LNCAP (cell line): ENCODE results near the gene PTPN5.

Experiments
- TF ChIP-seq, protein P1 (sequence below): fragments of 450-650 bp; IDR thresholded peaks from 2 replicates; pipeline ENCODE4 v1.5.1; 2017; ENCODE audit warnings: mild to moderate bottlenecking

The PTPN5 gene

DNA sequence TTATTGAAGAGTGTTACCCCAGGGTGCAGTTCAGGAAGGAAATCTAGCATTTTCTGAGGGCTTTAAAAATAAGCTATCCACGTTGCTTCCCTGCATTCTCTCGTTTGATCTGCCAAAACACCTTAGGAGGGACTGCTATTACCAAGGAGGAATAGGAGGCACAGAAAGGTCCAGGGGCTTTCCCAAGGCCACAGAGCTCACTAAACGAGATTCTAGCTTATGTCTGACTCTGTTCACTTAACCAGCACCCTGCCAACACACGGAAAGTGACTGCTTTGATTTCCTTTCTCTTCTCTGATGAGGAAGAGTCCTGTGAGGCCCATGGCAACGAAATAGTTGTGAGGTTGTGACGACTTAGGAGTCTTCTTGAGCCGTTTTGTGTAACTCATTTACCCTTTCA, 3.4 kb upstream of the PTPN5 start:
- TF ChIP-seq, protein P1, sequence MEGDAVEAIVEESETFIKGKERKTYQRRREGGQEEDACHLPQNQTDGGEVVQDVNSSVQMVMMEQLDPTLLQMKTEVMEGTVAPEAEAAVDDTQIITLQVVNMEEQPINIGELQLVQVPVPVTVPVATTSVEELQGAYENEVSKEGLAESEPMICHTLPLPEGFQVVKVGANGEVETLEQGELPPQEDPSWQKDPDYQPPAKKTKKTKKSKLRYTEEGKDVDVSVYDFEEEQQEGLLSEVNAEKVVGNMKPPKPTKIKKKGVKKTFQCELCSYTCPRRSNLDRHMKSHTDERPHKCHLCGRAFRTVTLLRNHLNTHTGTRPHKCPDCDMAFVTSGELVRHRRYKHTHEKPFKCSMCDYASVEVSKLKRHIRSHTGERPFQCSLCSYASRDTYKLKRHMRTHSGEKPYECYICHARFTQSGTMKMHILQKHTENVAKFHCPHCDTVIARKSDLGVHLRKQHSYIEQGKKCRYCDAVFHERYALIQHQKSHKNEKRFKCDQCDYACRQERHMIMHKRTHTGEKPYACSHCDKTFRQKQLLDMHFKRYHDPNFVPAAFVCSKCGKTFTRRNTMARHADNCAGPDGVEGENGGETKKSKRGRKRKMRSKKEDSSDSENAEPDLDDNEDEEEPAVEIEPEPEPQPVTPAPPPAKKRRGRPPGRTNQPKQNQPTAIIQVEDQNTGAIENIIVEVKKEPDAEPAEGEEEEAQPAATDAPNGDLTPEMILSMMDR = no peak

DNA sequence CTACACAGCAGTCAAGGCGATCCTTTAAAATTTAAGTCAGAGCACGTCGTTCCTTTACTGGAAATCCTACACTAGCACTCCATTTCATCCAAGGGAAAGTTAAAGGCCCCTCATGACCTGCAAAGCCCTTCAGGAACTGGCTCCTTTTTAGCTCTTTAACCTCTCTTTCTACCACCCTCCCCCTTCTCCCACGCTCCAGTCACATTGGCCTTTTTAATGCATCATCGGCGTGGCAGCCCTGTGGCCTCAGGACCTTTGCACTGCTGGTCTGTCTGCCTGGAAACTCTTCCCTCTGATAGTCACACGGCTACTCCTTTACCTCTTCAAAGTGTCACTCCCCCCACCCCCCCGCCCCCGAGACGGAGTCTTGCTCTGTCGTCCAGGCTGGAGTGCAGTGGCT, 1.2 kb upstream of the PTPN5 start:
- TF ChIP-seq, protein P1 = no peak

DNA sequence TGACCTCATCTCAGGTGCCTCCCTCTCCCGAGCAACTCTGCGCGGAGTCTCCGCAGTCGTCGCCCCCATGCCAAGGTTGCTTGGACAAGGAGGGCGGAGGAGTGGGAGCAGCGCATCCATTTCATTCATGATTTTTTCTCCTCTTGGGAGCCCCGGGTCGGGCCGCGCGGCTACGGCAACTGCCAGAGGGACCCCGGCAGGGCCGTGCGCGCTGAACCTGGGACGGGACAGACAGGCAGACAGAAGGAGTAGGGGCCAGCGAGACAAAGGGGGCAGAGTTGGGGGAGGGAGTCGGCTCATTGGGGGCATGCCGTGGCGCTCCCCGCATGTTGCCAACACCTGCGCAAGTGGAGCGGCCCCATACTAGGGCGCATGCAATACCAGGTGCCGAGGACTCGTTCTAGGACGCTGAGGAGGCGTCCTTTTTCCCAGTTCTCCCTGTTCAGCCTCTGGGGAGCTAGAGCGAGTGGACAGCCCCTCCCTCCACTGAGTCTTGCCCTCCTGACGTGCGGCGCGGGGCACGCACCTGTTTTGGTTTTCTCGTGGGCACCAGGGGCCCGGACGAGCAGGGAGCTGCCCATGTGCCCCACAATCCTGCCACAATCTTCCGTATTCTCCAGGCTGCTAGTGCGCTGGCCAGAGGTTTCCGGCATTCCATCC, 501 bp upstream of the PTPN5 start:
- TF ChIP-seq, protein P1 = no peak

DNA sequence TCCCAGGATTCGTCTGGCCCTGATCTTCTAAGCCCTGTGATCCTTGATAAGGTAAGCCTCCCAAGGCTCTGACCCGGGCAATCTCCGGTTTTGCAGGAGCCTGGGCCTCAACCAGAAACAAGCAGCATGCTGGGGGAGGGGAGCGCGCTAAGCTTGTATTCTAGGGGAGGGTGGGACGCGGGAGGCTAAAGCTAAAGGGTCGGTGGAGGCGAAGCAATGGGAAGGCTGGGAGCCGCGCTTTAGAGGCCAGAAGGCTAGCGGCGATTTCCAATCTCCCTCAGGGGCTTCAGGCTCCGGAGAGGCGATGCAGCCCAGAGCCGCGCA, 753 bp downstream of the PTPN5 start:
- TF ChIP-seq, protein P1 = no peak

DNA sequence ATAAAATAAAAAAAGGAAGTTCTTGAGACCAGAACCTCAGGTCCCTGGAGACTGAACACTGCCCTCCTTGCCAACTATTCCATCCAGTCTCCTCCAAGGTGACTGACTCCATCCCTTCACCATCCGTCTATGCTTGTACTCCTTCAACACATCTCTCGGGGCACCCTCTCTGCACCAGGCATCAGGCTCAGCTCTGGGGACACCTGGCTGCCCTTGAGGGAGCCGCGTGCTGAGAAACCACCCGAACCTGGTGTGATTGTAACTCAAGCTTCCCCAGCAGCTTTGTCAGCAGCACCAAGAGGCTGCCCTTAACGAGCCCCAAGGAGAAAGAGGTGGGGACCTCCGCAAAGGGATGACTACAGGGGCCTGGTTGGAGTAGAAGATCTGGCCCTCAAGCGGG, 1.7 kb downstream of the PTPN5 start:
- TF ChIP-seq, protein P1 = no peak

DNA sequence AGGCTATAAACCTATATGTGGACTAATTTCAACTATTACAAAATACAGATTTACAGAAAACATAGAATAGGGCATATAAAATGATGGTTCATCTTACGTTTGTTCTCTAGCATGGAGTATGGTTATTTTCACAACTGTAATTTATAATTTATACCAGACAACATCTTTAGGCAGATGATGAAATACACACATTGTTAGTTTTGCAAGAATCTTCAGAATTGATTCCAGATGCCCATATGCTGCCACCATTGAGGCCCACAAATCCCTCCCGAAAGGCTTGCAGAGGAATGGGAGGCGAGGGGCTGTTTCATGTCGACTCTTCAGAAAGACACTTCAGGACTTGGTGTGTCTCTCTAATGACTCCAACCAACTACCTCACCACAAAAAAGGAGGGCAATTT, 6.2 kb downstream of the PTPN5 start:
- TF ChIP-seq, protein P1 = no peak

DNA sequence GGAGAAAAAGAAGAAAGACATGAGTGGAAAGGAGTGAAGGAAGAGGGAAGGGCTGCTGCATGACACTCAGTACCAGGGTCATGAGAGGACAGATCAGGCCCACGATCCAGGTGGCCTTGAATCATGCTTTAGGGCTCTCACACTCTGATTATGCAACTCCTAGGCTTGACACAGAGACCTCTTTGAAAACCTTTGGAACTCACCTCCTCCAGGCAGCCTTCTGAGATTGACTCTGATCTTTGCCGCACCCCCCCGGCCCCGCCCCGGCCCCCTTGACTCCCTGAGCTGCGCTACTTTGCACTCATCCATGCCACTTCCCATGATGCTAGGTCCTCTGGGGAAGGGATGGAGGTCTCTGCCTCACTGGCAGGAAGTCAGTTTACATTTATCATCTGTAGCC, 10.7 kb downstream of the PTPN5 start:
- TF ChIP-seq, protein P1 = no peak

DNA sequence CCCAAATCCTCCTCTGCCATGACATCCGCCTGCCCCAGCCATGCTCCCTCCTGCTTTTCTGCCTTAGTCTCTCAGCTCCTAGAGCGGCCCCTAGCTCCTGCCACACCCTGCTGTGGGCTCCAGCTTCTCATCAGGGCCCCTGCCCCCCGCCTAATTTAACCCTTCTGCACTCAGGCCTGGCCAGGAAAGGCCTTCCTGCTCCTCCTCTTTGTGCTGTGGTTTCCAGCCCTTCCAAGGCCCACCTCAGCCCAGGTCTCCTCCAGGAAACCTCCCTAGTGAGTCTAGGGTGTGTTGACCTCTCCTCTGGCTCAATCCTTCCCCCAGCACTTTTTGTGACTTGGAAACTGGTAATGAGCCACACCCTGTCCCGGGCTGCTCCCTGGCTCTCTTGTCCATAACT, 11.3 kb downstream of the PTPN5 start:
- TF ChIP-seq, protein P1 = no peak
